SK-N-SH treated with all-trans-retinoic acid at 6 μM for 48 hours (cell line): ENCODE data around the gene IFT57.

Experiments
- ARNTL ChIP-seq: fragments of 450-650 bp; formaldehyde crosslinking; IDR thresholded peaks from 2 replicates; pipeline ENCODE4 v1.5.0; 2020; ENCODE audit warnings: low read depth, mild to moderate bottlenecking, moderate library complexity, borderline replicate concordance
- BACH2 ChIP-seq: fragments of 250-450 bp; sonication (Bioruptor Pico); IDR thresholded peaks from 2 replicates; pipeline ENCODE4 v1.9.0; 2021; ENCODE audit warnings: mild to moderate bottlenecking, borderline replicate concordance
- CSDC2 ChIP-seq: fragments of 250-450 bp; sonication (Bioruptor Pico); IDR thresholded peaks from 2 replicates; pipeline ENCODE4 v1.5.0; 2020; ENCODE audit warnings: mild to moderate bottlenecking, moderate library complexity
- ESRRG ChIP-seq: fragments of 250-450 bp; sonication (Bioruptor Pico); IDR thresholded peaks from 2 replicates; pipeline ENCODE4 v1.6.1; 2021; ENCODE audit warnings: mild to moderate bottlenecking
- GLIS3 ChIP-seq: fragments of 250-450 bp; sonication (Bioruptor Pico); IDR thresholded peaks from 2 replicates; pipeline ENCODE4 v1.5.0; 2020; ENCODE audit warnings: mild to moderate bottlenecking, moderate library complexity
- PATZ1 ChIP-seq: fragments of 250-450 bp; sonication (Bioruptor Pico); IDR thresholded peaks from 2 replicates; pipeline ENCODE4 v1.8.0; 2020; ENCODE audit warnings: mild to moderate bottlenecking, moderate library complexity, borderline replicate concordance
- POU6F1 ChIP-seq: fragments of 250-450 bp; sonication (Bioruptor Pico); IDR thresholded peaks from 2 replicates; pipeline ENCODE4 v1.8.0; 2021; ENCODE audit warnings: low read depth, mild to moderate bottlenecking, moderate library complexity, borderline replicate concordance
- RARB ChIP-seq: fragments of 250-450 bp; sonication (Bioruptor Pico); IDR thresholded peaks from 2 replicates; pipeline ENCODE4 v1.8.0; 2021; ENCODE audit warnings: mild to moderate bottlenecking, moderate library complexity
- SNAI2 ChIP-seq: fragments of 250-450 bp; sonication (Bioruptor Pico); IDR thresholded peaks from 2 replicates; pipeline ENCODE4 v1.5.0; 2020; ENCODE audit warnings: mild to moderate bottlenecking, moderate library complexity
- TCF4 ChIP-seq: fragments of 250-450 bp; sonication (Bioruptor Pico); IDR thresholded peaks from 2 replicates; pipeline ENCODE4 v1.8.0; 2021; ENCODE audit warnings: mild to moderate bottlenecking, moderate library complexity, borderline replicate concordance
- TSHZ2 ChIP-seq: fragments of 250-450 bp; sonication (Bioruptor Pico); IDR thresholded peaks from 2 replicates; pipeline ENCODE4 v1.5.0; 2020; ENCODE audit warnings: mild to moderate bottlenecking, moderate library complexity
- ZNF565 ChIP-seq: fragments of 450-650 bp; formaldehyde crosslinking; conservative IDR thresholded peaks from 2 replicates; pipeline ENCODE4 v1.5.0; 2020; ENCODE audit warnings: low read depth, mild to moderate bottlenecking, moderate library complexity

- no peak for TF ChIP-seq ARNTL
- no peak for TF ChIP-seq GLIS3 (CRISPR knock-in tag)
- no peak for TF ChIP-seq TSHZ2
- TF ChIP-seq BACH2 (CRISPR knock-in tag): no peak
- no peak for TF ChIP-seq TCF4 (CRISPR knock-in tag)
- TF ChIP-seq ZNF565: no peak
- no peak for TF ChIP-seq POU6F1 (CRISPR knock-in tag)
- TF ChIP-seq SNAI2: no peak
- TF ChIP-seq ESRRG (CRISPR knock-in tag): no peak
- TF ChIP-seq PATZ1: no peak
- TF ChIP-seq RARB (CRISPR knock-in tag): no peak
- no peak for TF ChIP-seq CSDC2
Observed at GRCh38 chr3:108215871-108216270, 6.4 kb downstream of the IFT57 start.
